Measurements from ENCODE around the gene ATP5ME.

Gene ATP5ME

DNA sequence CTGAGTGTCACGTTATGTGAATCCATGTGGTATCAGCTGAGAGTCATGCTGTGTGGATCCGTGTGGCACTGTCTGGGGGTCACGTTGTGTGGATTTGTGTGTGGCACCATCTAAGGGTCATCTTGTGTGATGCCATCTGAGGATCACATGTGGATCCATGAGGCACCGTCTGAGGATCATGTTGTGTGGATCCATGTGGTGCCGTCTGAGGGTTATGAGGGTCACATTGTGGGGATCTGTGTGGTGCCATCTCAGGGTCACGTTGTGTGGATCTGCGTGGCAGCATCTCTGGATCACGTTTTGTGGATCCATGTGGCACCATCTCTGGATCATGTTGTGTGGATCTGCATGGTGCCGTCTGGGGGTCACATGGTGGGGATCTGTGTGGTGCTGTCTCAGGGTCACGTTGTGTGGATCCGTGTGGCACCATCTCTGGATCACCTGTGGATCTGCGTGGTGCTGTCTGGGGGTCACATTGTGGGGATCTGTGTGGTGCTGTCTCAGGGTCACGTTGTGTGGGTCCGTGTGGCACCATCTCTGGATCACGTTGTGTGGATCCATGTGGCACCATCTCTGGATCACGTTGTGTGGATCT is 41.8 kb downstream of the ATP5ME start:
- no peak for DNase-seq

DNA sequence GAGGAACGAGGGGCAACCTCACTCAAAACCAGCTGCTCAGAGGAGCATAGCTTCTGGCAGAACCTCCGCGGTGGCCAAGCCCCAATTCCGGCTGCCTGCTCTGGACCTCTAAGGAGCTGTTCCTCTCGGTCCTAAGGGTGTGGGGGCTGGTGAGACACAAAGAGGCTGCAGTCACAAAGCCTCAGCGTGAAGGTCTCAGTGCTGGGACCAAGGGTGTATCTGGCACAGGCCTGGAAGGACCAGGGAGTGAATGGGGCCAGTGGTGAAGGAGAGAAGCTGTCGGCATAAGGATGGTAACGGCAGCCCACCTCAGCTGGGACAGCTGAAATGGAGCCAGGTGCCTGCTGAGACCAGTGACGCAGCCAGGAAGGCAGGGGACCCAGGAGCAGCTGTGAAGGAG is 43.4 kb downstream of the ATP5ME start:
- no peak for DNase-seq

DNA sequence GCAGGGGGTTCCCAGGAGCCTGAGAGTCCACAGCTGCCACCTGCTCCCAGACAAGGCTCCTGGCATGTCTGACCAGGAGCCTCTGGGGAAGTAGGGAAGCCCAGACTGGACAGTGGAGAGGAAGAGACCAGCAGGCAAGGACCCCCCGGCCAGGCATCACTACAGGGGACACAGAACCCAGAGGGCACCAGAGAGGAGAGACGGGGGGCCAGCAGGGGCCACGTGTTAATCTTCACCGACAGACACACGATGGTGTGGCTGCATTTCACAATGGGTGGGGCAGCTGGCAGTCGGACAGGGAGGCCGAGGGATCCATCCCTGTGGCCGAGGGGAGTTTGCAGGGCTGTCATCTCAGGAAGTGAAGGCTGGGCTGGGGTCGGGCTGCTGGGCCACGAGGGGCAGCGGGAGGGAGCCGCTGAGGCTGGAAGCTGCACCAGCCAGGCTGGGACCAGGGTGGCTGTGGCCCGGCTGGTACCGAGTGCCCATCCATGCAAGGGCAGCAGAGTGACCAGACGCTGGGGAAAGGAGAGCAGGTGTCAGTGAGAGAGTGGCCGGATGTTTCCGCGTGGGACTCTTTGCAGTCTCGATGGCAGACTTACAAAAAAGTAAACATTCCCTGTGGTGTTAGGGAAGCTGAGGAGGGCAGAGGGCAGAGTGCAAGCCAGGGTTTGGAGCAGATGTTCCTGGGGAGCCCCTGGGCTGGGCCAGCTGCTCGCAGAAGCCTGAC is 44.0 kb downstream of the ATP5ME start:
- no peak for DNase-seq

DNA sequence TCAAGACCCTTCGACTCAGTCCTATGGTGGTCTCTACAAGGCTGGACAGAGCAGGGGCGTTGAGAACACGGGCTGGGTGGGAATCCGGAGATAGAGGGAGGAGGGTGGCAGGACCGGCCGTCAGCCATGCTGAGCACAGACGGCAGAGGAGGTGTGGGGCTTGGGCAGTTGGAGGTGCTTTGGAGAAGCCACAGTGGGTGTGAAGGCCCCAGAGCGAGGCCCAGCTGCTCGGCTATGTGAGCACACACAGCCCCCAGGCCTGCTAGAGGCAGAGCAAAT is 44.5 kb downstream of the ATP5ME start:
- DNase-seq = no peak

DNA sequence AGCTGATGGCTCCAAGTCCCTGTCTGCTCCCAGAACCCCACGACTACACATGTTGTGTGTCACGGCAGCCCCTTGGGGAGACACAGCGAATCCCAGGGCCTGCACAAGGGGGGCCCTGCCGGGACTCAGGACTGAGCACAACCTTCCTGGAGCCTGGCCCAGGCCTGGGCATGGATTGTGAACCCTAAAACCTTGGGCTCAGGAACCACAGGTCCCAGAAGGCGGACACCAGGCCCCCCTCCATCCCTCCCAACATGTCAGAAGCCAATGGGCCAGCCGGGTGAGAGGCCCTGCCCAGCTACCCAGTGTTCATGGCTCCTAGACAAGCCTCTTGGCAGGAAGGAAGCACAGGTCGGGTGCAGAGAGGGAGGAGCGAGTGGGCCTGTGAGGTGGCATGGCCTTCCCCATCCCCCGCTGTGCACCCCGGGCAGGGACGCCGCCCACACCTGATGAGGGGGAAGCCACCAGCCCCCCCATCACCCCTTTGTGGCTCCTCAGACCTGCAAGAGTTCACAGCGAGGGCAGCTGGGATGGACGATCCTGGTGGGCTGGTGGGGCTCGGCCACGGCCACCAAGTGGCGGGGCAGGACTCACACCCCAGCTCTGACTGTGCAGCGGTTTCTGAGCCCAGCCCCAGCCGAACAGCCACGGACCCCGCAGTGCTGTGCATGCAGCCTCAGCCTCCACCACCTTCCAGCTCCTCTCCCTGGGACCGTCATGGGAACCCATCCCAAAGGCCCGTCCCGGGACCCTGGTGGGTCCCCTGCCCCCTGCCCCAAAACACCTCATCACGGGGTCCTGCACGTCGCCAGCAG is 45.0 kb downstream of the ATP5ME start:
- DNase-seq = no peak

DNA sequence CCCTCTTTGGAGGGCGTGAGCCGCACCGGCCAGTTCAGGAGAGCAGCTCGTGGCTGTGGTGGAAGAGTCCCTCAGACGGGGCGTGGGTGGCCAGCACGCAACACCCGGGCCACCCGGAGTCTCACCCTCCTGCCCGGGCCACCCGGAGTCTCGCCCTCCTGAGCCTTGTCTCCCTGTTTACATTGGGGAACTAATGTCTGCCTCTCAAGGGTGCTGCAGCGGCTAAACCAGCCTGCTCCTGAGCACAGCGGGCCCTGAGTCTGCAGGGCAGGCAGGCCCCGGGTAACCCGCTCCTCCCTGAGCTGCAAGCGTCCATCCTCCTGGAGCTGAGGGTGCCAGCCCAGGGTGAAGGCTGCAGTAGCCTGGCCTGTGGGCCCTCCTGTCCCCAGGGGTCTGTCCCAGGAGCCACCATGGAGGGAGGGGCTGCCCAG is 45.8 kb downstream of the ATP5ME start:
- DNase-seq = no peak

DNA sequence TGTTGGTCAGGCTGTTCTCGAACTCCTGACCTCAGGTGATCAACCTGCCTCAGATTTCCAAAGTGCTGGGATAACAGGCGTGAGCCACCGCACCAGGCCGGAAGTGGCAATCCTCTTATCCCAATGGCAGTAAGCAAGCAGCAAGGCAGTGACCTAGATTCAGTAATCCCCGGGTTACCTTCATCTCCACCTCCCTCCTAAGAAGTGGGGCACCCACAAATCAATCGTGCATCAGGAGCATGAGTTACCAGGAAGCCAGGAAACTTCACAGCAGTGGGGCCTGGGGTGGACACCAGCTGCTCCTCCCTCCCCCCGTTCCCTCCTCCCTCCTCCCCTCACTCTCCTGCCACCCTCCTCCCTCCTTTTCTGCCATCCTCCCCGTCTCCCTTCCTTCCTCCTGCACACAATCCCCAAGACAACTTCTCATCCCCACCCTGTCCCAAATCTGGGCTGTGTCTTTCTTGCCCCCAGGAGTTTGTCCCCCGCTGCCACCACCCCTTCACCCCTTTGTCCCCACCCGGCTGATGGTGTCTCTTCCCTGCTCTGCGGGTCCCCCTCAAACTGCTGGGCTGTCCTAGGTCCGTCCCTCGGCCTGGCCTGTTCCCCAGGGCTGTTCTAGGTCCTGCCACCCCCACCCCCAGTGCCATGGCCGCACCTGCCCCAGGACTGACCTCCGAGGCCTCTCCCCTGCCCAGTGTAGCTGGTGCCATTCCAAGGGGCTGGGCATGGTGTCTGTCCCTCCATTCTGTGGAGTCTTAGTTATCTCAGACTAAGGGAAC is 46.5 kb downstream of the ATP5ME start:
- DNase-seq = no peak

DNA sequence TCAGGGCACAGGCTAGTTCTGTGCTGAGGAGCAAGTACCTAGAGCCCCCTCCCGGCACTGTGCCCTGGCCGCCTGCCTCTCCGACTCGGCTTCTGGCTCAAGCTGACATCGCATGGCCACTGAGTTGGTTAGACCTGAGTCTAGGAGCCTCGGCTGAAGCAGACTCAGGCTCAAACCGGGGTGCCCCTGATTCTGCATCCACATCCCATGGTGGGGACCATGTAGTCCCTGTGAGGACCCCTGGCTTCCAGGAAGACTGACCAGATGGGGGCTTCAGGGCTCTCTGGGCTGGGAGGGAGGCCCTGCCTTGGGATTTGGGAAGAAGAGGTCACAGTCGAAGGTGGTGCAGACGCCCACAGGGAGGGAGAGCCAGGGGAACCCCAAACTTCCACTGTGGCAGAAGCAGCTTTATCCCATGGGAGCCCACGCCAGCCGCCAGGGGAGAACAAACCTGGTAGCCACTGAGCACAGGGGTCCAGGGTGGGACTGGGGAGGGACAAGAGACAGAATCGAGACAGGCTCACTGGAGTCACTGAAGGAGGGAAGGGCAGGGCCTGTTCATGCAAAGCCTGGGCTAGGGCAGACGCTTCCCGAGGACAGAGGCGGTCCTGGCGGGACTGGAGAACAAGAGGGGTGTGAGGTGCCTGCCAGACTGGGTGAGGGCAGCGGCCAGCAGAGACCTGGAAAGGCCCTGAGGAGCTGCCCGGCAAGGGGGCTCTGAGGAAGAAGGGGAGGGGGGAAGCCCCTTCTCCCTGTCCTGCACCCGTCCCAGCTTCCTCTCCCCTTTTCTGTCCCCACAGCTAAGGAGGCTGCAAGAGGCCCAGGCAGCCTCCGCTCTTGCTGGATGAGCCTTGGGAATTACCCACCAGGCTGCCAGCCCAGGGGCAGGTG is 47.6 kb downstream of the ATP5ME start:
- DNase-seq = no peak

DNA sequence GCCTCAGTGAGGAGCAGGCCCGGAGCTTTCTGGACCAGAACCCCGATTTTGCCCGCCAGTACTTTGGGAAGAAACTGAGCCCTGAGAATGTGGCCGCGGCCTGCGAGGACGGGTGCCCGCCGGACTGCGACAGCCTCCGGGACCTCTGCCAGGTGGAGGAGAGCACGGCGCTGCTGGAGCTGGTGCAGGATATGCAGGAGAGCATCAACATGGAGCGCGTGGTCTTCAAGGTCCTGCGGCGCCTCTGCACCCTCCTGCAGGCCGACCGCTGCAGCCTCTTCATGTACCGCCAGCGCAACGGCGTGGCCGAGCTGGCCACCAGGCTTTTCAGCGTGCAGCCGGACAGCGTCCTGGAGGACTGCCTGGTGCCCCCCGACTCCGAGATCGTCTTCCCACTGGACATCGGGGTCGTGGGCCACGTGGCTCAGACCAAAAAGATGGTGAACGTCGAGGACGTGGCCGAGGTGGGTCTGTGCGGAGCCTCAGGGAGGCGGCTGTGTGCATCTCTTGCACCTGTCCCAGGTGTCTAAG is 48.4 kb downstream of the ATP5ME start:
- no peak for DNase-seq

DNA sequence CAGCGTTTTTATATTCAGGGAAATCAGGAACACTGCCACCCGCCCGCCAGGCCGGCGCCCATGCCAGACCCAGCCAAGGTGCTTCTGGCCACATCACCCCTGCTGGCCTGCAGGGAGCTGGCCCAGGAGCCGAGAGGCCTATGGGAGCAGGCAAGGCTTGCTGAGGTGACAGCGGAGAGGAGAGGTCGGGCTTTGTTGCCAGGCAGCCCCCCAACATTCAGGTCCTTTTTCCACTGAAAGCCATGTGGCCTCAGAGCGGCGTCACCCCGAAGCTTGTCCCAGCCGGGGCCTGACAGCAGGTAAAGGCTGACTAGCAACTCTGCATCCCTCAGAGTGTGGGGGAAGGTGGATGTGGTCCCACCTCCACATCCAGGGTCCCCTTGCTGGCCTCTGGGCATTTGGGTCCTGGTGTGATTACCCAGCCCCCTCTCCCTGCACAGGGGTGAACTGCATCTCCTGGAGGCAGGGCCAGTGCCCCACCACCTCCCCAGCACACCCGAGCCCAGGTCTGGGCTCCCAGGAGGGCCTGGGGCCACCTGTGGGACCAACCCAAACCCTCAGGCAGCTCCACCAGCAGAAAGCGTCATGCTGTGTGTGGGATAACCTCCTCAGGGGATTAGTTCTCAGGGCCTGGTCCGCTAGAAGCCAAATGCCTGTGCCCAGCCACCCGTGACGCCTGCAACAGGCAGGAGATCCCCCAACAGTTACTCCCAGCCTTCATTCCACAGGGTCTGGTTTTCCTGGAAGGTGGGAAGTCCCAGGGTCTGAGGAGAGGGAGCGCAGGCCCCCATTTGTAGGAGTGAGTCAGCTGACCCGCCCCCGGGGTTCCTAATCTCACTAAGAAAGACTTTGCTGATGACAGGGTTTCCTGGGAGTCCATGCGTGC is 49.1 kb downstream of the ATP5ME start, which contains the start of gene PDE6B:
Gene PDE6B, plus strand, starts transcription at position 869 of the 886 bp plus-strand sequence. CDS start 54 bp downstream, outside the sequence.
- DNase-seq = no peak

DNA sequence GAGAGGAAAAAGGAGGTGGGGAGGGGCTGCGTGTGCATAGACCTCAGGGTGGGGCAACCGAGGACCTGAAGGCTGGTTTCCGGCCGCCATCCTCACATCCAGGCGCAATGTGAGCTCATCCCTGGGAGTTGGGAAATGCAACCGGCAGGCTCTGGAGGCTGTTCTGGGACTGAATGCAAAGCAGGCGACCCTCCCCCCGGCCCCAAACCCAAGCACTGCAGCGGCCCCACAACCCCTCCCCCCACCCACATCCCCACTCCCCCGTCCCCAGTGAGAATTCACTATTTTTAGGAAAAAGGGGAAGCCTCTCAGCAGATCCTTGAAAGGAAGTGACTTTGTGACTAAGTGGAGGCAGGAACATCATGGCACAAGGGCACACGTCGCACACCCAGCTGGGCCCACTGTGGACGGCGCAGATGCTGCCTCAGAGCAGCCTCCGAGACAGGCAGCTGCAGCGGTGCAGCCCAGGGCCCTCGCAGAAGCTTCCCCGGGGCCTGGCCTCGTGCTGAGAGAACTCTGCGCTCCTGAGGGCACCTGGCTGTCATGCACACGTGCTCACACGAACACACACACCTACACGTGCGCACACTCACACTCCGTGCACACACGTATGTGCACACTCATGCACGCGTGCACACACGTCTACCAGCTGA is 50.0 kb downstream of the ATP5ME start:
- DNase-seq = no peak

DNA sequence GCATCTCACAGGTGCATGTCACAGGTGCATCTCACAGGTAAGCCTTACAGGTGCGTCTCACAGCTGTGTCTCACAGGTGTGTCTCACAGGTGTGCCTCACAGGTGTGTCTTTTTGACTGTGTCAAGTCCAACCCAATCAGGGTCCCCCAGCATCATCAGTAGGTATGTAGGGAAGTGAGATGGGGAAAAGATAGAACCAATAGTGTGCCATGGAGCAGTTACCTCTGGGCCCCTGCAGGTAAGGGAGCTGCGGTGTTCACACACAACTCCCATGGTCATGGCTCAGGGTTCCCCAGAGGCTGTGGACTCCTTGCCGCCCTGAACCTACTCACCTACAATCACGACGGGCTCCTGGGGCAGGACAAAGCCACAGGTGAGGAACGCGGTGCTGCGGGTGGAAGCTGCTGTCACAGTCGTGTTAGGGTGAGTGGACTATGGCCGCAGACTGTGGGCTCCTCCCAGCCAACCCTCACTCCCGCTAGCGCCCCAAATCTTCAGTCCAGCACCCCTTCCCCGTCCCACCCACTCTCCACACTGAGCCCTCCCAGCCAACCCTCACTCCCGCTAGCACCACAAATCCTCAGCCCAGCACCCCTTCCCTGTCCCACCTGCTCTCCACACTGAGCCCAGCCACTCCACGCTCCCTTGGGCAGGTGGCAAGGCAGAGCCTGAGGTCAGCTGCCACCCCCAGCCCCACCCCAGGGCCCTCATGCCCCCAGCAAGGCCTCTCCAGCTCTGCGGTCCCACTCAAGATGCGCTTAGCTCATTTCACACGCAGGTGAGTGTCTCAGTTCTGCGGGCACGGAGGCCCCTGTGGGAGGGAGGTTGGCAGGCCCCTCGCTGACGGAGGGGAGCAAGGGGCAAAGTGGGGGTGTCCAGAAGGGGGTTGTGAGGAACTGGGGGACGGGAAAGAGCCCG is 50.8 kb downstream of the ATP5ME start:
- no peak for DNase-seq
